Natural killer cell (primary cell): ENCODE results near the gene HMCN1. TPM values are rescaled to one million over a fixed set of nuclear protein-coding genes. Genes with fewer than 3 reads are reported as not detected.
"Not testable (repeated sequence)": the region's sequence is repeated elsewhere in the genome, so short reads cannot be mapped to it uniquely, and the experiment has no call there.

ENCODE experiments used
- ATAC-seq, 3 donors: fragments of 150-1000 bp in 2 of 3; fragments of 200-7000 bp in 1 of 3; cut with Tn5 transposase; 1 replicate in 1 of 3; 2 replicates in 2 of 3; pipeline ENCODE4 v1.10.0; 2021; ENCODE audit warnings: mild to moderate bottlenecking in 2 of 3, moderate library complexity in 2 of 3
- DNase-seq, 2 donors: peaks; one replicate each; pipeline versions ENCODE4 v3.0.0 to v3.0.0-alpha.2; 2013 to 2021; ENCODE audit warnings: mixed read lengths in 1 of 2
- H3K27ac ChIP-seq: one replicate; pipeline ENCODE4 v1.5.1; 2013; ENCODE audit warnings: mild to moderate bottlenecking, low read length
- H3K27me3 ChIP-seq: one replicate; pipeline ENCODE4 v1.6.1; 2013; ENCODE audit warnings: low read length; ENCODE audit not compliant: control insufficient read depth, insufficient read depth
- H3K36me3 ChIP-seq: one replicate; pipeline ENCODE4 v1.6.1; 2013; ENCODE audit warnings: low read length; ENCODE audit not compliant: control insufficient read depth, insufficient read depth
- H3K4me1 ChIP-seq: one replicate; pipeline ENCODE4 v1.6.1; 2013; ENCODE audit warnings: low read length; ENCODE audit not compliant: control insufficient read depth, insufficient read depth
- H3K4me3 ChIP-seq: one replicate; pipeline ENCODE4 v1.5.1; 2013; ENCODE audit warnings: low read length
- H3K9me3 ChIP-seq: one replicate; pipeline ENCODE4 v1.6.1; 2013; ENCODE audit warnings: low read length; ENCODE audit not compliant: control insufficient read depth, insufficient read depth
- H3K27ac Mint-ChIP-seq, 2 donors: one replicate each; pipeline ENCODE4 v1.8.0; 2022; ENCODE audit warnings: mild to moderate bottlenecking in 2 of 2, mixed read lengths in 2 of 2, moderate library complexity in 1 of 2
- H3K27me3 Mint-ChIP-seq, 2 donors: one replicate each; pipeline ENCODE4 v1.8.0; 2022; ENCODE audit warnings: low read depth in 2 of 2, mixed read lengths in 2 of 2
- H3K36me3 Mint-ChIP-seq: one replicate; pipeline ENCODE4 v1.8.0; 2022; ENCODE audit warnings: mixed read lengths
- H3K4me1 Mint-ChIP-seq, 2 donors: one replicate each; pipeline ENCODE4 v1.8.0; 2022; ENCODE audit warnings: mixed read lengths in 2 of 2
- H3K4me3 Mint-ChIP-seq: one replicate; pipeline ENCODE4 v1.8.0; 2022; ENCODE audit warnings: mild to moderate bottlenecking, moderate library complexity, mixed read lengths
- H3K9me3 Mint-ChIP-seq, 2 donors: one replicate each; pipeline ENCODE4 v1.8.0; 2022; ENCODE audit warnings: mixed read lengths in 2 of 2
- WGBS: methylation state at CpG from one replicate; pipeline ENCODE4 v1.1.7; 2013; ENCODE audit warnings: missing lambda C conversion rate; ENCODE audit not compliant: insufficient coverage; 5-methylcytosine and 5-hydroxymethylcytosine counted together
- intact Hi-C: fragments of 100-400 bp; cut with micrococcal nuclease; formaldehyde crosslinking; loops from one replicate; pipeline ENCODE4 v1.14.2; 2022
- total RNA-seq, 4 donors: library from RNA; stranded (reverse); fragments of 120-200 nt in 1 of 4; gene quantifications; one replicate each; pipeline versions ENCODE4 v1.2.3 to v1.2.4, GENCODE V29; 2013 to 2022
- TF ChIP-seq, protein P1 (sequence below): fragments of 200-600 bp; IDR thresholded peaks from one replicate; pipeline ENCODE4 v1.8.0; 2022; ENCODE audit warnings: antibody characterized with exemption

Gene HMCN1
- total RNA-seq, 3 donors from 2014 or later (not counting 1 experiment from before 2014, with no cell fraction given): 0.02 to 0.45 (median 0.39) TPM

DNA sequence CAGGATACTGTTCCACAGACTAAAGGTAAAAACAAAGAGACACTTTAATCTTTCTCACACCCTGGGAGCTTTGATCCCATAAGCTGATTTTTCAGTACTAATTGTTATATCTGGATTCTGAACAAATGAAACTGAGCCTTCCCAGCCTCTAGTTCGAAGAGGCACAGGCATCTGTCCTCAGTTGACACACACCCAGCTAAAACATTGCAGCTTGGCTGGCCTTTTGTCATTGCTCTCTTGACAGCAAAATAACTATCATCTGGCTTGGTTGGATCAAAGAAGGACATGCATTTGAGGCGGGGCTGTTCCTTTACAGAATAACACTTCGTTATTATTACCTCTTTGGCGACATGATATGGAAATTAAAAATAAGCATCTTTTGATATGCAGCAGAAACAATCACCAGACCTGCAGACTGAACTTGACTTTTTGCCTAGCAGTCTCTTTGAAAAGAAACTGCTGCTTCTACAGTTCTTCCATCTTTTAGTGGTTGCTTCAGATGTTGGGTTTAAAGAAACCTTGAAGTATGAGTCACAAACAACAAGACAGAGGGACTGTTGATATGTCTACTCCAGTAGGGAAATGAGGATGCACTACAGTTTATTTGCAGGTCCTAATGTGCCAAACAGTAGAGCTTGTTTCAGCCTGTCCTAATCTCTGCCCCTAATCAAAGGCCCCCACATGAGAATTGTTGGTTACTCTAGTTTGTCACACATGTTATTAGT, 474.4 kb downstream of the HMCN1 start:
- H3K4me3 ChIP-seq: no peak overlapping the region
- no peaks in the 10 kb centered on the region for H3K36me3 Mint-ChIP-seq
- no peaks in the 10 kb centered on the region for H3K27me3 ChIP-seq
- peaks cover 10 to 21% of the 10 kb centered on the region in 2 donors for H3K27me3 Mint-ChIP-seq
- H3K4me3 Mint-ChIP-seq: no peak overlapping the region
- H3K27ac Mint-ChIP-seq: no peak overlapping the region
- H3K4me1 Mint-ChIP-seq: no peaks in the 10 kb centered on the region
- peaks cover 0 to 2% of the 10 kb centered on the region in 2 donors for H3K9me3 Mint-ChIP-seq
- intact Hi-C loops: no loop called here
- TF ChIP-seq, protein P1, sequence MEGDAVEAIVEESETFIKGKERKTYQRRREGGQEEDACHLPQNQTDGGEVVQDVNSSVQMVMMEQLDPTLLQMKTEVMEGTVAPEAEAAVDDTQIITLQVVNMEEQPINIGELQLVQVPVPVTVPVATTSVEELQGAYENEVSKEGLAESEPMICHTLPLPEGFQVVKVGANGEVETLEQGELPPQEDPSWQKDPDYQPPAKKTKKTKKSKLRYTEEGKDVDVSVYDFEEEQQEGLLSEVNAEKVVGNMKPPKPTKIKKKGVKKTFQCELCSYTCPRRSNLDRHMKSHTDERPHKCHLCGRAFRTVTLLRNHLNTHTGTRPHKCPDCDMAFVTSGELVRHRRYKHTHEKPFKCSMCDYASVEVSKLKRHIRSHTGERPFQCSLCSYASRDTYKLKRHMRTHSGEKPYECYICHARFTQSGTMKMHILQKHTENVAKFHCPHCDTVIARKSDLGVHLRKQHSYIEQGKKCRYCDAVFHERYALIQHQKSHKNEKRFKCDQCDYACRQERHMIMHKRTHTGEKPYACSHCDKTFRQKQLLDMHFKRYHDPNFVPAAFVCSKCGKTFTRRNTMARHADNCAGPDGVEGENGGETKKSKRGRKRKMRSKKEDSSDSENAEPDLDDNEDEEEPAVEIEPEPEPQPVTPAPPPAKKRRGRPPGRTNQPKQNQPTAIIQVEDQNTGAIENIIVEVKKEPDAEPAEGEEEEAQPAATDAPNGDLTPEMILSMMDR: no peak
- H3K9me3 ChIP-seq: no peaks in the 10 kb centered on the region
- ATAC-seq (no peak), DNase-seq (no peak)
- H3K36me3 ChIP-seq: no peaks in the 10 kb centered on the region
- WGBS: 91% methylated on average over 4 of the region's 4 CpGs
- H3K27ac ChIP-seq: no peak overlapping the region
- no peaks in the 10 kb centered on the region for H3K4me1 ChIP-seq

DNA sequence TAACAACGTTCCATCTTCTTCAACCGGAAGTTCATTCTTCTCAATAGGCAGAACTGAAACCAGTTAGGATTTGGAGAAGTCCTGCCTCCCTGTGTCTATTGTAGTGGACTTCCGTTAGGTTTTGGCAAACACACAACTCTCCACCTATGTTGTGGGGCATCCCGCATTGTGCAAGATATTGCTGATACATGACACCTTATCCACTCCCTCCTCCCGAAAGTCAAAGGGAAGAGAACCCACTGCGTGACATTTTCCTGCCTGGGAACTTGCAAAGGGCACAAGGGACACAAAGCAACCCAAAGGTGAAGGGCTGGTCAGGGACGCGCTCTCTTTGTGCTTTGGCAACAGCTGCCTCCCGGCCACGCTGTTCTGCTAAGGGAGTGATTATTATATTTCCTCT, 476.1 kb downstream of the HMCN1 start:
- TF ChIP-seq, protein P1: no peak
- Histone ChIP-seq H3K4me3 (no peak overlapping the region), H3K36me3 (no peaks in the 10 kb centered on the region), H3K9me3 (no peaks in the 10 kb centered on the region), H3K27me3 (no peaks in the 10 kb centered on the region), H3K27ac (no peak overlapping the region), H3K4me1 (no peaks in the 10 kb centered on the region)
- no peak overlapping the region for H3K27ac Mint-ChIP-seq
- WGBS: 84% methylated on average over 6 of the region's 10 CpGs
- H3K27me3 Mint-ChIP-seq: peaks cover 7 to 18% of the 10 kb centered on the region in 2 donors
- H3K4me1 Mint-ChIP-seq: no peaks in the 10 kb centered on the region
- H3K9me3 Mint-ChIP-seq: no peaks in the 10 kb centered on the region
- intact Hi-C loops: no loop called here
- no peak for ATAC-seq
- no peak overlapping the region for H3K4me3 Mint-ChIP-seq
- DNase-seq: no peak
- H3K36me3 Mint-ChIP-seq: no peaks in the 10 kb centered on the region

- H3K36me3 Mint-ChIP-seq, DNase-seq, H3K36me3 ChIP-seq, H3K27ac ChIP-seq, H3K27ac Mint-ChIP-seq, H3K4me1 Mint-ChIP-seq, H3K9me3 ChIP-seq, H3K4me3 Mint-ChIP-seq, intact Hi-C loops, ATAC-seq, H3K4me3 ChIP-seq, H3K9me3 Mint-ChIP-seq, H3K4me1 ChIP-seq, H3K27me3 ChIP-seq: not testable (repeated sequence)
- H3K27me3 Mint-ChIP-seq: peaks cover 4 to 13% of the 10 kb centered on the region in 2 donors
Measured at GRCh38 chr1:186211583-186211982, 477.4 kb downstream of the HMCN1 start.

DNA sequence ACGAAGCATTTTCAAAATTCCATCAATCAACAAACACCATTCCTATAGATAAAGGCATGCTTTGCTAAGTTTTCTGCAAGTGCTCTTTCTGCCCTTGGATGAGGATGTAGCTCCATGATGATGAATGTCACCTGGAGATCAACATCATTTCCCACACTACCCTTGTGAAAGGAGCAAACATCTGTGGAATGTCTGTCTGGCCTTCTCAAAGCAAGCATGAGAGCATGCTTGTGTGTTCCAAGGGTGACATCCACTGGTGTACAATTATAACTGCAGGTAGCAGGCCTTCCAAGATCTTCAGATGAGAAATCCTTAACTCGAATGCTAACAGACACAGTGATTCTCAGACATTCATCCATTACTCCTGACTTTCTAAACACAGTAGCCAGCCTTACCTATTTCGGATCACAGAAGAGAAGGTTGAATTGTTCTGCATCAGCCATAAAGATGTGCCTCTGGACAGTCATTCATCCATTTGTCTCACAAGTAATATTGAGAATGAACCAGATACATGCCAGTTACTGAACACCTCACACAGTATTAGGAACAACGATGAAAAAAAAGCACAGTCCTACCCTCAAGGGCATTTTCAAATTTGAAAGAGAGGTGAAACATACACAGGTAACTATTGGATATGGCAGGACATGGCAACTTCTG, 478.5 kb downstream of the HMCN1 start:
- 58% methylated on average over 4 of the region's 4 CpGs for WGBS
- H3K4me1 Mint-ChIP-seq: no peaks in the 10 kb centered on the region
- DNase-seq (peak in 1 of 2 donors; percentile 62), ATAC-seq (no peak)
- no peaks in the 10 kb centered on the region for H3K9me3 Mint-ChIP-seq
- peaks cover 0 to 8% of the 10 kb centered on the region in 2 donors for H3K27me3 Mint-ChIP-seq
- Histone ChIP-seq H3K27ac (no peak overlapping the region), H3K9me3 (no peaks in the 10 kb centered on the region), H3K4me1 (no peaks in the 10 kb centered on the region), H3K27me3 (no peaks in the 10 kb centered on the region), H3K4me3 (no peak overlapping the region), H3K36me3 (no peaks in the 10 kb centered on the region)
- TF ChIP-seq, protein P1: no peak
- no peaks in the 10 kb centered on the region for H3K36me3 Mint-ChIP-seq
- no peak overlapping the region for H3K27ac Mint-ChIP-seq
- no peak overlapping the region for H3K4me3 Mint-ChIP-seq
- intact Hi-C loops: no loop called here
